Neuronal stem cell (in vitro differentiated cells): Measurements from ENCODE around the gene SYK.

ENCODE experiments used
- DNase-seq: peaks from one replicate; pipeline ENCODE4 v3.0.0-alpha.2; 2013; ENCODE audit warnings: low spot score
- H2AFZ ChIP-seq: one replicate; pipeline ENCODE4 v1.6.1; 2013; ENCODE audit warnings: mild to moderate bottlenecking, low read length, inconsistent platforms
- H2AK5ac ChIP-seq: 2 replicates; pipeline ENCODE4 v1.6.1; 2013; ENCODE audit warnings: low read depth, mild to moderate bottlenecking, inconsistent platforms, low read length, moderate library complexity, mixed read lengths
- H2BK120ac ChIP-seq: 2 replicates; pipeline ENCODE4 v1.6.1; 2013; ENCODE audit warnings: low read depth, mild to moderate bottlenecking, inconsistent platforms, low read length, moderate library complexity, mixed read lengths
- H2BK12ac ChIP-seq: one replicate; pipeline ENCODE4 v1.6.1; 2013; ENCODE audit warnings: low read length, inconsistent platforms
- H2BK15ac ChIP-seq: 2 replicates; pipeline ENCODE4 v1.6.1; 2013; ENCODE audit warnings: mild to moderate bottlenecking, low read length, inconsistent platforms, mixed read lengths
- H2BK5ac ChIP-seq: one replicate; pipeline ENCODE4 v1.6.1; 2013; ENCODE audit warnings: inconsistent platforms, mild to moderate bottlenecking, low read length, moderate library complexity
- H3K14ac ChIP-seq: one replicate; pipeline ENCODE4 v1.6.1; 2013; ENCODE audit warnings: low read length, inconsistent platforms
- H3K18ac ChIP-seq: 2 replicates; pipeline ENCODE4 v1.6.1; 2013; ENCODE audit warnings: low read length, inconsistent platforms
- H3K23ac ChIP-seq: 2 replicates; pipeline ENCODE4 v1.6.1; 2013; ENCODE audit warnings: low read depth, mild to moderate bottlenecking, mixed read lengths, low read length, inconsistent platforms; ENCODE audit not compliant: poor library complexity
- H3K27ac ChIP-seq: replicated peaks from 3 replicates; pipeline ENCODE4 v1.5.1; 2013; ENCODE audit warnings: low read length, inconsistent platforms
- H3K27me3 ChIP-seq, 3 experiments: 2 replicates each; pipeline ENCODE4 v1.6.1; 2013; ENCODE audit warnings: low read length in 3 of 3, mild to moderate bottlenecking in 2 of 3, inconsistent platforms in 1 of 3, low read depth in 1 of 3, mixed read lengths in 1 of 3, moderate library complexity in 1 of 3; ENCODE audit not compliant: control insufficient read depth in 3 of 3, insufficient read depth in 3 of 3
- H3K36me3 ChIP-seq, 2 donors: replicated peaks in 1 of 2; 2 replicates each; pipeline ENCODE4 v1.6.1; 2013; ENCODE audit warnings: low read length in 2 of 2; ENCODE audit not compliant: control insufficient read depth in 2 of 2, insufficient read depth in 2 of 2
- H3K4ac ChIP-seq: 2 replicates; pipeline ENCODE4 v1.6.1; 2013; ENCODE audit warnings: inconsistent platforms, mild to moderate bottlenecking, low read length, moderate library complexity
- H3K4me1 ChIP-seq, 2 donors: 1 replicate in 1 of 2; 2 replicates in 1 of 2; pipeline ENCODE4 v1.6.1; 2013; ENCODE audit warnings: low read length in 2 of 2, low read depth in 1 of 2; ENCODE audit not compliant: control insufficient read depth in 2 of 2, insufficient read depth in 1 of 2
- H3K4me2 ChIP-seq: one replicate; pipeline ENCODE4 v1.6.1; 2013; ENCODE audit warnings: mild to moderate bottlenecking, low read length, inconsistent platforms; ENCODE audit not compliant: insufficient read depth, poor library complexity, severe bottlenecking
- H3K4me3 ChIP-seq, 2 donors: 2 replicates each; pipeline ENCODE4 v1.5.1; 2013; ENCODE audit warnings: low read length in 2 of 2, mild to moderate bottlenecking in 2 of 2, inconsistent platforms in 1 of 2, moderate library complexity in 1 of 2
- H3K79me1 ChIP-seq: one replicate; pipeline ENCODE4 v1.6.1; 2013; ENCODE audit warnings: low read depth, mild to moderate bottlenecking, inconsistent platforms, low read length, moderate library complexity
- H3K9ac ChIP-seq: one replicate; pipeline ENCODE4 v1.6.1; 2013; ENCODE audit warnings: mild to moderate bottlenecking, low read depth, low read length, inconsistent platforms; ENCODE audit not compliant: poor library complexity
- H3K9me3 ChIP-seq, 2 donors: replicated peaks in 1 of 2; 2 replicates each; pipeline versions ENCODE3 to v1.6.1; 2013; ENCODE audit warnings: low read length in 2 of 2, mild to moderate bottlenecking in 2 of 2, inconsistent platforms in 1 of 2, low read depth in 1 of 2, mixed read lengths in 1 of 2, moderate library complexity in 1 of 2; ENCODE audit not compliant: control insufficient read depth in 2 of 2, insufficient read depth in 1 of 2
- H4K8ac ChIP-seq: one replicate; pipeline ENCODE4 v1.6.1; 2013; ENCODE audit warnings: low read depth, mild to moderate bottlenecking, inconsistent platforms, low read length, moderate library complexity
- H4K91ac ChIP-seq: one replicate; pipeline ENCODE4 v1.6.1; 2013; ENCODE audit warnings: low read length, low read depth, mild to moderate bottlenecking, inconsistent platforms; ENCODE audit not compliant: poor library complexity
- WGBS, 2 donors: extraction: QIAGEN DNeasy Blood & Tissue Kit; methylation state at CpG; one replicate each; pipeline ENCODE4 v1.1.7; 2013; ENCODE audit warnings: missing lambda C conversion rate in 2 of 2, mixed read lengths in 1 of 2; ENCODE audit not compliant: insufficient read length in 2 of 2, insufficient replicate concordance in 1 of 2; ENCODE audit errors: extremely low coverage in 2 of 2; 5-methylcytosine and 5-hydroxymethylcytosine counted together

Gene SYK

GRCh38 chr9:90874194-90874593, 72.6 kb downstream of the SYK start:
- Histone ChIP-seq H3K4ac (no peak overlapping the region), H3K9ac (no peak overlapping the region), H2BK5ac (no peak overlapping the region), H3K23ac (no peak overlapping the region), H3K4me3 (no peak overlapping the region), H3K9me3 (no peaks in the 10 kb centered on the region), H4K8ac (no peak overlapping the region), H2AFZ (no peak overlapping the region), H3K36me3 (no peaks in the 10 kb centered on the region), H3K14ac (no peak overlapping the region), H2AK5ac (no peak overlapping the region), H3K79me1 (no peaks in the 10 kb centered on the region), H4K91ac (no peak overlapping the region), H2BK15ac (no peak overlapping the region), H3K27ac (no peak overlapping the region), H3K4me2 (no peak overlapping the region), H3K27me3 (no peaks in the 10 kb centered on the region), H2BK120ac (no peak overlapping the region), H3K18ac (no peak overlapping the region), H2BK12ac (no peak overlapping the region), H3K4me1 (peaks cover 0 to 3% of the 10 kb centered on the region in 2 donors)
- WGBS, 2 donors = no CpG with 5 or more reads among the region's 8 CpGs
- DNase-seq = no peak

- H4K91ac ChIP-seq = no peak overlapping the region
- DNase-seq = no peak
- H3K27ac ChIP-seq = no peak overlapping the region
- no peaks in the 10 kb centered on the region for H3K79me1 ChIP-seq
- H3K4me2 ChIP-seq = no peak overlapping the region
- H3K23ac ChIP-seq = no peak overlapping the region
- no peak overlapping the region for H2BK12ac ChIP-seq
- no peak overlapping the region for H2AFZ ChIP-seq
- no peak overlapping the region for H4K8ac ChIP-seq
- no peak overlapping the region for H2BK15ac ChIP-seq
- WGBS, 2 donors = no CpG with 5 or more reads among the region's 5 CpGs
- H3K18ac ChIP-seq = no peak overlapping the region
- no peaks in the 10 kb centered on the region for H3K27me3 ChIP-seq
- no peak overlapping the region for H3K14ac ChIP-seq
- no peak overlapping the region for H2BK120ac ChIP-seq
- H3K9me3 ChIP-seq = no peaks in the 10 kb centered on the region
- no peaks in the 10 kb centered on the region for H3K4me1 ChIP-seq
- H2BK5ac ChIP-seq = no peak overlapping the region
- no peak overlapping the region for H3K9ac ChIP-seq
- H3K36me3 ChIP-seq = no peaks in the 10 kb centered on the region
- H3K4me3 ChIP-seq = no peak overlapping the region
- H2AK5ac ChIP-seq = no peak overlapping the region
- no peak overlapping the region for H3K4ac ChIP-seq
Observed at GRCh38 chr9:90878562-90878961, 76.9 kb downstream of the SYK start.

- Histone ChIP-seq H3K4ac (no peak overlapping the region), H3K4me3 (peak overlapping the region in 1 of 2 donors; percentile 66), H3K4me2 (no peak overlapping the region), H4K91ac (no peak overlapping the region), H3K27ac (no peak overlapping the region), H3K9me3 (no peaks in the 10 kb centered on the region), H2AK5ac (no peak overlapping the region), H3K27me3 (no peaks in the 10 kb centered on the region), H3K18ac (peak overlapping the region; percentile 52), H3K36me3 (no peaks in the 10 kb centered on the region), H2BK5ac (no peak overlapping the region), H4K8ac (peak overlapping the region; percentile 76), H3K9ac (no peak overlapping the region), H3K14ac (no peak overlapping the region), H2BK12ac (no peak overlapping the region), H2BK15ac (no peak overlapping the region), H2AFZ (no peak overlapping the region), H3K23ac (no peak overlapping the region), H3K79me1 (no peaks in the 10 kb centered on the region), H2BK120ac (no peak overlapping the region), H3K4me1 (no peaks in the 10 kb centered on the region)
- DNase-seq = no peak
- no CpG with 5 or more reads among the region's 2 CpGs for WGBS, 2 donors
Observed at GRCh38 chr9:90880066-90880465, 78.4 kb downstream of the SYK start.

GRCh38 chr9:90880669-90881068, 79.0 kb downstream of the SYK start:
- Histone ChIP-seq H3K36me3 (no peaks in the 10 kb centered on the region), H3K4me3 (no peak overlapping the region), H2AFZ (no peak overlapping the region), H2BK120ac (no peak overlapping the region), H3K23ac (no peak overlapping the region), H4K8ac (no peak overlapping the region), H2BK15ac (no peak overlapping the region), H3K4me2 (no peak overlapping the region), H4K91ac (no peak overlapping the region), H2AK5ac (no peak overlapping the region), H3K18ac (no peak overlapping the region), H3K4ac (no peak overlapping the region), H3K9me3 (no peaks in the 10 kb centered on the region), H2BK12ac (no peak overlapping the region), H3K27ac (no peak overlapping the region), H2BK5ac (no peak overlapping the region), H3K4me1 (no peaks in the 10 kb centered on the region), H3K79me1 (no peaks in the 10 kb centered on the region), H3K27me3 (no peaks in the 10 kb centered on the region), H3K9ac (no peak overlapping the region), H3K14ac (no peak overlapping the region)
- no CpG with 5 or more reads among the region's 6 CpGs for WGBS, 2 donors
- DNase-seq = no peak
